GM21390 (cell line): Measurements from ENCODE around the gene DOK6.
"Not testable (repeated sequence)": the region's sequence is repeated elsewhere in the genome, so short reads cannot be mapped to it uniquely, and the experiment has no call there.

Experiments used
- ATAC-seq: cut with Tn5 transposase; IDR thresholded peaks from one replicate; pipeline ENCODE4 v1.9.1; 2021; ENCODE audit not compliant: unreplicated experiment

Gene DOK6

GRCh38 chr18:69400253-69400975 lies at the start of gene DOK6:
Gene DOK6, plus strand, starts transcription at chr18:69400888.
- no peak for ATAC-seq

- ATAC-seq = no peak
Measured at GRCh38 chr18:69353023-69353422, 47.7 kb upstream of the DOK6 start.

- ATAC-seq = no peak
Measured at GRCh38 chr18:69357590-69357989, 43.1 kb upstream of the DOK6 start.

- ATAC-seq = no peak
Measured at GRCh38 chr18:69358212-69358895, 42.3 kb upstream of the DOK6 start.

GRCh38 chr18:69359768-69360167 lies 40.9 kb upstream of the DOK6 start:
- ATAC-seq = not testable (repeated sequence)

- ATAC-seq = no peak
Measured at GRCh38 chr18:69364930-69365329, 35.8 kb upstream of the DOK6 start.

- no peak for ATAC-seq
Measured at GRCh38 chr18:69365658-69366057, 35.0 kb upstream of the DOK6 start.

GRCh38 chr18:69367104-69367503 lies 33.6 kb upstream of the DOK6 start:
- no peak for ATAC-seq

- ATAC-seq = no peak
Measured at GRCh38 chr18:69371729-69372128, 29.0 kb upstream of the DOK6 start.

GRCh38 chr18:69380324-69380723 lies 20.4 kb upstream of the DOK6 start:
- ATAC-seq = no peak

GRCh38 chr18:69383186-69383585 lies 17.5 kb upstream of the DOK6 start:
- ATAC-seq = no peak

- ATAC-seq = no peak
Measured at GRCh38 chr18:69387186-69387585, 13.5 kb upstream of the DOK6 start.

GRCh38 chr18:69388222-69388621 lies 12.5 kb upstream of the DOK6 start:
- ATAC-seq = no peak

- no peak for ATAC-seq
Measured at GRCh38 chr18:69397096-69397495, 3.6 kb upstream of the DOK6 start.

- ATAC-seq = no peak
Measured at GRCh38 chr18:69399253-69399652, 1.4 kb upstream of the DOK6 start.

- ATAC-seq = no peak
Measured at GRCh38 chr18:69400976-69401225, 213 bp downstream of the DOK6 start.

GRCh38 chr18:69401226-69401971 lies 711 bp downstream of the DOK6 start:
- ATAC-seq = no peak

- ATAC-seq = no peak
Measured at GRCh38 chr18:69401972-69402532, 1.4 kb downstream of the DOK6 start.

- no peak for ATAC-seq
Measured at GRCh38 chr18:69402533-69402989, 1.9 kb downstream of the DOK6 start.

GRCh38 chr18:69408522-69408921 lies 7.8 kb downstream of the DOK6 start:
- no peak for ATAC-seq

GRCh38 chr18:69411199-69411598 lies 10.5 kb downstream of the DOK6 start:
- no peak for ATAC-seq

- no peak for ATAC-seq
Measured at GRCh38 chr18:69414184-69414583, 13.5 kb downstream of the DOK6 start.
